Lower lobe of right lung (tissue), 2 donors: ENCODE results near the gene MRRF. TPM values are rescaled to one million over a fixed set of nuclear protein-coding genes. Genes with fewer than 3 reads are reported as not detected.

Source experiments
- ATAC-seq, 2 donors: fragments of 200-7000 bp; cut with Tn5 transposase; one replicate each; pipeline ENCODE4 v1.9.1; 2020 to 2022; ENCODE audit warnings: mild to moderate bottlenecking in 2 of 2, moderate library complexity in 2 of 2
- DNase-seq: peaks from one replicate; pipeline ENCODE4 v3.0.0-alpha.2; 2020
- H3K27ac ChIP-seq: fragments of 200-600 bp; one replicate; pipeline ENCODE4 v1.8.0; 2022
- H3K27me3 ChIP-seq: fragments of 200-600 bp; one replicate; pipeline ENCODE4 v1.8.0; 2022; ENCODE audit warnings: low read depth
- H3K36me3 ChIP-seq: fragments of 200-600 bp; one replicate; pipeline ENCODE4 v1.8.0; 2022; ENCODE audit warnings: mild to moderate bottlenecking
- H3K4me1 ChIP-seq: fragments of 200-600 bp; one replicate; pipeline ENCODE4 v1.8.0; 2022
- H3K4me3 ChIP-seq: fragments of 200-600 bp; one replicate; pipeline ENCODE4 v1.8.0; 2022; ENCODE audit warnings: mild to moderate bottlenecking
- H3K9me3 ChIP-seq: fragments of 200-600 bp; one replicate; pipeline ENCODE4 v1.8.0; 2022
- intact Hi-C: fragments of 100-400 bp; cut with DNase I; formaldehyde crosslinking; loops from one replicate; pipeline ENCODE4 v1.11.0; 2022
- total RNA-seq: library from RNA; stranded (reverse); fragmentation: NEBNext Ultra II Directional; extraction: Animal tissue kit (Norgen Biotek cat#: 25700); gene quantifications from one replicate; pipeline ENCODE4 v1.2.1, GENCODE V29; 2021
- TF ChIP-seq, protein P1 (sequence below): fragments of 200-600 bp; IDR thresholded peaks from one replicate; pipeline ENCODE4 v1.8.0; 2022; ENCODE audit warnings: antibody characterized with exemption, mild to moderate bottlenecking
- donor health status: DM: no; HTN: yes; CAD: no; lungs with severe emphysema.

Gene MRRF
- total RNA-seq, 1 donor from 2014 or later = 30.2 TPM

DNA sequence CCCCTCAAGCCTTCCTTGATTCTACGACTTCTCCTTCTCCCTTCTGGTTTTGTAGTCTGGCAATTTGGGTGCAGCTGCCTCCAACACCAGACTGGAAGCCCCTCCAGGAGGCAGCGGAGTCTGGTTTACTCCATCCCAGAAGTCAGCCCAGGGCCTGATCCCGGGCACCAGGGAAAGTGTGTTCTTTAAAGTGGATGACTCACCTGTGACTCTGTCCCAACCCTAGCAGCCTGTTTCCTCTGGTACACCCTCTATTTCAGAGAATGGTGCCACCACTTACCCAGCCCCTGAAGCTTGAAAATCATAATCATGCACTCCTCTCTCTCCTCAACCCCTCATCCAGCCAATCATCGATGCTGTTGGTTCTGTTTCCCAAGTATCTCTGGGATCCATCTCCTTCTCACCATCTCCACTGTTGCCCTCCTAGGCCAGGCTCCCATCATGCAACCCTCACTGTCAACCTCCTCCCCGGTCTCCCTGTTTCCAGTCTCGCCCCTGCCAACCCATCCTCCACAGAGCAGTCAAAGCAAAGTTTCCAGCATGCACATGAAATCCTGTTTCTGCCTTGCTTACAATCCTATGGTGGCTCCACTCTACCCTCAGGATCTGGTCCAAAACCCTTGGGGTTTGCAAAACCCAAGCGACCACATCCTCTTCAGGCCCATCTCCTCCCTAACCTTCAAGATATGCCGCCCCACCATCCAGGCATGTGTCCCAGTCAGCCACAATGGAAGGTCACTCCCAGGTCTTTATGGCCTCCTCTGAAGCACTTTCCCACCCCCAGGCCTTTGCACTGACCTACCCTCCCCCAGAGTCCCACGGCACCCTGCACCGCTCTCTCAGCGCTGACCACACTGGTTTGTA, 46.4 kb upstream of the MRRF start:
- no peak overlapping the region for H3K27ac ChIP-seq
- DNase-seq (no peak), ATAC-seq (no peak)
- H3K36me3 ChIP-seq = no peaks in the 10 kb centered on the region
- intact Hi-C loops = no loop called here
- H3K4me3 ChIP-seq = no peak overlapping the region
- H3K4me1 ChIP-seq = peaks cover 23% of the 10 kb centered on the region
- no peaks in the 10 kb centered on the region for H3K9me3 ChIP-seq
- peaks cover 88% of the 10 kb centered on the region for H3K27me3 ChIP-seq
- TF ChIP-seq, protein P1, sequence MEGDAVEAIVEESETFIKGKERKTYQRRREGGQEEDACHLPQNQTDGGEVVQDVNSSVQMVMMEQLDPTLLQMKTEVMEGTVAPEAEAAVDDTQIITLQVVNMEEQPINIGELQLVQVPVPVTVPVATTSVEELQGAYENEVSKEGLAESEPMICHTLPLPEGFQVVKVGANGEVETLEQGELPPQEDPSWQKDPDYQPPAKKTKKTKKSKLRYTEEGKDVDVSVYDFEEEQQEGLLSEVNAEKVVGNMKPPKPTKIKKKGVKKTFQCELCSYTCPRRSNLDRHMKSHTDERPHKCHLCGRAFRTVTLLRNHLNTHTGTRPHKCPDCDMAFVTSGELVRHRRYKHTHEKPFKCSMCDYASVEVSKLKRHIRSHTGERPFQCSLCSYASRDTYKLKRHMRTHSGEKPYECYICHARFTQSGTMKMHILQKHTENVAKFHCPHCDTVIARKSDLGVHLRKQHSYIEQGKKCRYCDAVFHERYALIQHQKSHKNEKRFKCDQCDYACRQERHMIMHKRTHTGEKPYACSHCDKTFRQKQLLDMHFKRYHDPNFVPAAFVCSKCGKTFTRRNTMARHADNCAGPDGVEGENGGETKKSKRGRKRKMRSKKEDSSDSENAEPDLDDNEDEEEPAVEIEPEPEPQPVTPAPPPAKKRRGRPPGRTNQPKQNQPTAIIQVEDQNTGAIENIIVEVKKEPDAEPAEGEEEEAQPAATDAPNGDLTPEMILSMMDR = no peak

DNA sequence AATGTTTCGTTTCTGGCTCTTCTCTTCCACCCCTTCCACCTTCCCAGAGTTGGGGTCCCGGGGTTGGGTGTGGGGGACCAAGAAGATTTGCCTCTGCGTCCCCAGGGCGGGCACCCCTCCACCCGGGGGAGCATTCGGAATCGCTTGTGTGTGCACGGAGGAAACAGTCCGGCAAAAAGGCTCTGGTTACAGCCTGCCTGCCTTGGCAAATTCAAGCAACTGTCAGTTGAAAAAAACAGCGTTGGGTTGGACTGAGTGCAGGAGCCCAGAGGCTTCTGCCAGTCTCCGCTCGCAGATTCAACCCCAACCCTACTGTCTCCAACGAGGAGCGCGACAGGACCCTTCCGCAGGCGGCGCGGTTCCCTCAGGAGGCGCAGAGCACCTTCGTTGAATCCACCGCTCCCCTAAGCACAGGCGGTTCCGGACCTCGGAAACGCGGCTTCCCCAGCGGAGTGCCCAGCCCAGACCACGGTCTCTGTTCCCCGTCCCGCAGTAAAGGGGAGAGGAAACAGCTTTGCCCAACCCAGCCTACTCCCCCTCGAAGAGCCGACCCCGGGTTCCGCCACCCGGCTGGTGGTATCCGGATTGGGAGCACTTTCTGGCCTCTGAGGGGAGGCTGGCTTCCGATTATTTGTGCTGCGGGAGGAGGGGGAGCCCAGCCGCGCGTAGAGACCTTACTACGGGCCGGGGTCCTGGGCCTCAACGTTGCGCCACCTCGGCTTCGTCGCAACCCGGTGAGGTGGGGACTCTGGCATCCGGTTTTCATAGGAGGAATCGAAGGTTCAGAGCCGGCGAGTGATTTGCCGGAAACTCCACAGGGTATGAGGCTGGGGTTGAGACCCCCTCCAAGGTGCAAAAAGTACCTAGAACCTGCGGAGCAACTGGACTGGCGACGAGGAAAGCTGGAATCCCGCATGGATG, 45.5 kb upstream of the MRRF start:
- Histone ChIP-seq H3K4me3 (peak overlapping the region; percentile 20), H3K4me1 (peaks cover 18% of the 10 kb centered on the region), H3K27ac (no peak overlapping the region), H3K27me3 (peaks cover 80% of the 10 kb centered on the region), H3K9me3 (no peaks in the 10 kb centered on the region), H3K36me3 (no peaks in the 10 kb centered on the region)
- TF ChIP-seq, protein P1 = no peak
- intact Hi-C loops = no loop called here
- ATAC-seq = peak in 1 of 2 donors; percentile 35
- no peak for DNase-seq

DNA sequence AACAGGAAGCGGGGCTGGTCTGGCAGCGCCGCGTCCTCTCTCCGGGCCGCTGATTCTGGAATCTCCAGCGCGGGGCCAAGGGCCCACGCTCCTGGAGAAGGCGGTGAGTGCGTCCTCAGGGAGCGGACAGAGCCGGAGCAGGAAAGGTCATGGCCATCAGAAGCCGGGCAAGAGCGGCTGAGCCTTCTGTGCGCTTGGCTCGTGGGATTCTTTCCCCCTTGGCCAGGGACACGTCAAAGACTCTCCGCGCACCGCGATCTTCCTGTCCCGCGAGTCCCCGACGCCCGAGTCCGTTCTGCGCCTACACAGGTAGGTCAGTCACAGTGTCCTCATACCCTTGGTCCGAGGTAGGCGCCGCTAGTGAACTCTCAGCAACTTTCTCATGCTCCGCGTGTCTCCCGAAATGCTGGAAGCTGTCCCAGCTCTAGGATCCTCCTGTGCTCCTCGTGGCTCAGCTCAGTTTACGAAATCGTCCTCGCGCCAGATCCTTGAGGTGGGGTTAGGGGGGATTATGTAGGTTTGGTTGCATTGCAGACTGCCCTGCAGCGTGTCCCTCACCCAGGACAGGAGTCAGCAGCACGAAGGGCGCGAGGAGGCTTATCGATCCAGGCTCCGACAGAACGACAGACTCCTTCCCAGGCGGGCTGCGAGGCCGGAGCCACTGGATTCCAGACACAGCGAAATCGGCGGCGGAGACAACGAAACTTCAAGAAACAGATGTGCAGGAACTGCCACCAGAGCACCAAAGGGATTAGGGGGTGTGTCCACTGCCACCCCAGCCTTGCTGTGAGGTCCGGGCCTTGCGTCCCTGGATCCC, 44.6 kb upstream of the MRRF start:
- intact Hi-C loops = no loop called here
- H3K9me3 ChIP-seq = no peaks in the 10 kb centered on the region
- no peaks in the 10 kb centered on the region for H3K36me3 ChIP-seq
- peak overlapping the region; percentile 20 for H3K4me3 ChIP-seq
- peaks cover 81% of the 10 kb centered on the region for H3K27me3 ChIP-seq
- no peak for DNase-seq
- ATAC-seq = peak in 1 of 2 donors; percentile 13
- peaks cover 18% of the 10 kb centered on the region for H3K4me1 ChIP-seq
- H3K27ac ChIP-seq = no peak overlapping the region
- TF ChIP-seq, protein P1 = no peak

DNA sequence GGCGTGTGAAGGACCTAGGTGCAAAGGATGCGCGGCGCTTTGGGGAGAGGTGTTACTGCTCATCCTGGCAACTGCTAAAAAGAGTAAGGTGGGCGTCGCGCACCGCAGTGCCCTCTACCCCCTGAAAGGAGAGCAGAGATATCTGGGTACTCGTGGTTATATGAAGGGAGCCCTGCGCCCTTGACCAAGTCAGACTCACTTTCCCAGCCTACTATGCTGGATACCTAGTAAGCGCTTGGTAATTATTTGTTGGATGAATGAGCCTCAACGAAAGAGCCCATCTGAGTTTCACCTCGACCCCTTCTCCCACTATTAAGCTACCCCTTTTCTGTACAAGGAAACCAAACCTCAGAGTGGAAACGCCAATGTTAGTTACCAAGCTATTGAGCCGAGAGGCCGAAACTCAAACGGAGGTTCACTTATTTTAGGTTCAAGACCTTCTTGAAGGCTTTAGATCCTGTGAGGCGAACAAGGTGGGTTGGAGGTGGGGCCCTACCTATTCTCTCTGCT, 44.0 kb upstream of the MRRF start:
- peaks cover 81% of the 10 kb centered on the region for H3K27me3 ChIP-seq
- H3K4me3 ChIP-seq = no peak overlapping the region
- H3K36me3 ChIP-seq = no peaks in the 10 kb centered on the region
- peaks cover 23% of the 10 kb centered on the region for H3K4me1 ChIP-seq
- intact Hi-C loops = no loop called here
- no peak for ATAC-seq
- no peaks in the 10 kb centered on the region for H3K9me3 ChIP-seq
- TF ChIP-seq, protein P1 = no peak
- no peak overlapping the region for H3K27ac ChIP-seq
- no peak for DNase-seq
